MM.1S (cell line): ENCODE data around the gene EHF.

Source experiments
- CTCF ChIP-seq: fragments of 300-600 bp; sonication (generic); IDR thresholded peaks from 2 replicates; pipeline ENCODE4 v1.5.1; 2016; ENCODE audit warnings: antibody characterized with exemption, low read length, mixed read lengths
- EZH2 ChIP-seq: fragments of 300-600 bp; sonication (generic); optimal IDR thresholded peaks from 2 replicates; pipeline ENCODE3; 2017; ENCODE audit warnings: low read depth, mild to moderate bottlenecking, antibody characterized with exemption, low read length, mixed read lengths

GRCh38 chr11:34627197-34627596, 6.3 kb downstream of the EHF start:
- TF ChIP-seq CTCF = no peak
- no peak for TF ChIP-seq EZH2
